ENCODE data around the gene GPR157.
"Not testable (repeated sequence)": the region's sequence is repeated elsewhere in the genome, so short reads cannot be mapped to it uniquely, and the experiment has no call there.

Gene GPR157

DNA sequence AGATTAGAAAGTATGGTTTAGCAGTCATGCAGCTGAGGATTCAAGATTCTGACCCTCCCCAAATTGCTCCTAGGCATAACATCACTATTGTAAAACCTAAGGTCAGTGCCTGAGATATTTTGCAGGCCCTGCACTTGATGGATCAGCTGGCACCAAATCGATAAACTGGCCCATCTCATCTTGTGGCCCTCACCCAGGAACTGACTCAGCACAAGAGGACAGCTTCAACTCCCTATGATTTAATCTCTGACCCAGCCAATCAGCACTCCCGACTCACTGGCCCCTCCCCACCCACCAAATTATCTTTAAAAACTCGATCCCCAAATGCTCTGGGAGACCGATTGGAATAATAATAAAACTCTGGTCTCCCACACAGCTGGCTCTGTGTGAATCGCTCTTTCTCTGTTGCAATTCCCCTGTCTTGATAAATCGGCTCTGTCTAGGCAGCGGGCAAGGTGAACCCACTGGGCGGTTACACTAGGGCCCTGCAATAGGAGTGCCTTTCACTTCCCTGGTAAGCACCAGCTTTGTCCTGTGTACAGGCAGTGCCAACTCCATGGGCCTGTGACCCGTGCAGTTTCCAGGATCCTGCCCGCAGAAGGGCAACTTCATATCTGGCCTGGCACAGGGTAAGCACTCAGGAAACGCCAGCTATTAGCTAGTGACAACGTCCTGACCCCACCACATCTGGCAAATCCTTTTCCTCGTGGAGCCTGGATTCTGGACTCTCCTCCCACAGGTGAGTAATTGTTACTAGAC is 30.8 kb downstream of the GPR157 start:
- Histone ChIP-seq H3K36me3 (ENCODE audit: insufficient read depth) (no peaks in the 10 kb centered on the region), H2AFZ (ENCODE audit: low read depth) (no peak overlapping the region), H3K4me3 (IDR thresholded peaks at IDR 0.05; ENCODE audit: insufficient read depth, low read depth, low read length) (no peak overlapping the region), H3K79me2 (ENCODE audit: insufficient read depth, low read depth) (no peaks in the 10 kb centered on the region), H3K27me3 (ENCODE audit: insufficient read depth, low read depth) (peaks cover 10% of the 10 kb centered on the region; the same call in 1 of the 2 replicates), H3K4me1 (ENCODE audit: low read depth, poor library complexity, severe bottlenecking) (no peaks in the 10 kb centered on the region), H3K4me2 (no peak overlapping the region), H3K27ac (no peak overlapping the region), H4K20me1 (ENCODE audit: insufficient read depth) (no peaks in the 10 kb centered on the region), H3K9ac (no peak overlapping the region)
- TF ChIP-seq, protein P1, sequence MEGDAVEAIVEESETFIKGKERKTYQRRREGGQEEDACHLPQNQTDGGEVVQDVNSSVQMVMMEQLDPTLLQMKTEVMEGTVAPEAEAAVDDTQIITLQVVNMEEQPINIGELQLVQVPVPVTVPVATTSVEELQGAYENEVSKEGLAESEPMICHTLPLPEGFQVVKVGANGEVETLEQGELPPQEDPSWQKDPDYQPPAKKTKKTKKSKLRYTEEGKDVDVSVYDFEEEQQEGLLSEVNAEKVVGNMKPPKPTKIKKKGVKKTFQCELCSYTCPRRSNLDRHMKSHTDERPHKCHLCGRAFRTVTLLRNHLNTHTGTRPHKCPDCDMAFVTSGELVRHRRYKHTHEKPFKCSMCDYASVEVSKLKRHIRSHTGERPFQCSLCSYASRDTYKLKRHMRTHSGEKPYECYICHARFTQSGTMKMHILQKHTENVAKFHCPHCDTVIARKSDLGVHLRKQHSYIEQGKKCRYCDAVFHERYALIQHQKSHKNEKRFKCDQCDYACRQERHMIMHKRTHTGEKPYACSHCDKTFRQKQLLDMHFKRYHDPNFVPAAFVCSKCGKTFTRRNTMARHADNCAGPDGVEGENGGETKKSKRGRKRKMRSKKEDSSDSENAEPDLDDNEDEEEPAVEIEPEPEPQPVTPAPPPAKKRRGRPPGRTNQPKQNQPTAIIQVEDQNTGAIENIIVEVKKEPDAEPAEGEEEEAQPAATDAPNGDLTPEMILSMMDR (conservative IDR thresholded peaks at IDR 0.05; ENCODE audit: low read depth, low read length): no peak

DNA sequence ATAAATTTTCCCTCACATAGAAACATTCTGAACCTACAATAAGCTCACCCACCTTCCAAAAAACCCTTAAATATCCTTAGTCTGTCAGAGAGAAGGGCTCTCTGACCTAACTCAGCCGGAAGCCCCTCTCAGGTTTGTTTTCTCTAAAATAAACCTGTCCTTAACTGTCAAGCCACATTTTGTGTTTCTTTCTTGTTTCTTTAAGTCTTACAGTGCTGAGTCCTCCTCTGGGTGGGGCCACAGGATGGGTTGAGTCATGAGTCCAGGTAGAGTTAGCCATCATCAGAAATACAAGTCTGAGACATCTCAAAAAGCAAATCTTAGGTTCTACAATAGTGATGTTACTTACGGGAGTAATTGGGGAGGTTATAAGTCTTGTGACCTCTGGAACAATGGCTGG is 33.1 kb downstream of the GPR157 start:
- H3K36me3 ChIP-seq (ENCODE audit: insufficient read depth): no peaks in the 10 kb centered on the region
- TF ChIP-seq, protein P1 (conservative IDR thresholded peaks at IDR 0.05; ENCODE audit: low read depth, low read length): no peak
- no peak overlapping the region for H3K4me2 ChIP-seq
- H2AFZ ChIP-seq (ENCODE audit: low read depth): no peak overlapping the region
- H3K27ac ChIP-seq: no peak overlapping the region
- no peaks in the 10 kb centered on the region for H3K4me1 ChIP-seq (ENCODE audit: low read depth, poor library complexity, severe bottlenecking)
- no peaks in the 10 kb centered on the region for H4K20me1 ChIP-seq (ENCODE audit: insufficient read depth)
- H3K79me2 ChIP-seq (ENCODE audit: insufficient read depth, low read depth): no peaks in the 10 kb centered on the region
- H3K27me3 ChIP-seq (ENCODE audit: insufficient read depth, low read depth): peaks cover 30% of the 10 kb centered on the region
- H3K4me3 ChIP-seq (IDR thresholded peaks at IDR 0.05; ENCODE audit: insufficient read depth, low read depth, low read length): no peak overlapping the region
- H3K9ac ChIP-seq: no peak overlapping the region

DNA sequence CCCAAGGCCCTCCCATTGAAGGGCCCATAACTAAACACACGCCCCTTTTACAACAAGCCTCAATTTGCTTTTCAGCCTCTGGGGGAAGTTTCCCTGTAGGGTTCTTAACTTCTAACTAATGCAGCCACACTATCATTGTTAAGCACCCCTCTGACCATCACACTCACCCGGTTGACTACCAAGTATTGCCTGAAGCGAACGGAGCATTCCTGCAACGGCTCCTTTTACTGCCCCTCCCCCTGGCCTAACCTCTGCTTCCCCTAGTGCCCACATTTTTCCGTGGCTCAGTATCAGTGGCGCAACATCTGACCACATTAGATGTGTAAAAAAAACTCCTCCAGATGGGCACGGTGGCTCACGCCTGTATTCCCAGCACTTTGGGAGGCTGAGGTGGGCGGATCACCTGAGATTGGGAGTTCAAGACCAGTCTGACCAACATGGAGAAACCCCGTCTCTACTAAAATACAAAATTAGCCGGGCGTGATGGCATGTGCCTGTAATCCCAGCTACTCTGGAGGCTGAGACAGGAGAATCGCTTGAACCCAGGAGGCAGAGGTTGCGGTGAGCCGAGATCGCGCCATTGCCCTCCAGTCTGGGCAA is 34.8 kb downstream of the GPR157 start:
- H3K79me2 ChIP-seq (ENCODE audit: insufficient read depth, low read depth); H3K27ac ChIP-seq; H3K4me2 ChIP-seq; H3K4me1 ChIP-seq (ENCODE audit: low read depth, poor library complexity, severe bottlenecking); H3K36me3 ChIP-seq (ENCODE audit: insufficient read depth); H3K4me3 ChIP-seq (IDR thresholded peaks at IDR 0.05; ENCODE audit: insufficient read depth, low read depth, low read length); H2AFZ ChIP-seq (ENCODE audit: low read depth); H3K9ac ChIP-seq; H4K20me1 ChIP-seq (ENCODE audit: insufficient read depth): not testable (repeated sequence)
- peaks cover 47% of the 10 kb centered on the region for H3K27me3 ChIP-seq (ENCODE audit: insufficient read depth, low read depth)

DNA sequence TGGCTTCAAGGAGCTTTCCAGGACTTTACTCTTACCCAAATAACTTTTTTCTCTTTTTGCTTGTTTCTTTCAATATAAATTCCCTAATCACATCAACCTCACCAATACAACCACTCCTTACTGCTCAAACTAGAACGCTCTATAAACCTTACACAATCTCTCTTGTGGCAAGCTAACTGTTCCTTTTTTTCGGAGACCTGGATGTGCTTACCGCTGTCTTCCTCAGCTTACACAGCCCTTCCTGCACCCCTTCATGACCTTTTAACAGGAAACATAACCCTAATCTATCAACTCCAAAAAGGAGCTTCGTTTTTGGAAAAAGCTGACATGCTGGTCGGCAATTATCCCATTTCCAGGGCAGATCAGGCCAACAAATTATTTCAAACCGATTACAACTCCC is 35.3 kb downstream of the GPR157 start:
- Histone ChIP-seq H2AFZ (ENCODE audit: low read depth) (no peak overlapping the region), H3K9ac (no peak overlapping the region), H3K36me3 (ENCODE audit: insufficient read depth) (no peaks in the 10 kb centered on the region), H3K4me1 (ENCODE audit: low read depth, poor library complexity, severe bottlenecking) (no peaks in the 10 kb centered on the region), H3K4me3 (IDR thresholded peaks at IDR 0.05; ENCODE audit: insufficient read depth, low read depth, low read length) (no peak overlapping the region), H3K79me2 (ENCODE audit: insufficient read depth, low read depth) (no peaks in the 10 kb centered on the region), H3K4me2 (no peak overlapping the region), H3K27me3 (ENCODE audit: insufficient read depth, low read depth) (peaks cover 51% of the 10 kb centered on the region), H3K27ac (no peak overlapping the region), H4K20me1 (ENCODE audit: insufficient read depth) (no peaks in the 10 kb centered on the region)
- TF ChIP-seq, protein P1 (conservative IDR thresholded peaks at IDR 0.05; ENCODE audit: low read depth, low read length): no peak

DNA sequence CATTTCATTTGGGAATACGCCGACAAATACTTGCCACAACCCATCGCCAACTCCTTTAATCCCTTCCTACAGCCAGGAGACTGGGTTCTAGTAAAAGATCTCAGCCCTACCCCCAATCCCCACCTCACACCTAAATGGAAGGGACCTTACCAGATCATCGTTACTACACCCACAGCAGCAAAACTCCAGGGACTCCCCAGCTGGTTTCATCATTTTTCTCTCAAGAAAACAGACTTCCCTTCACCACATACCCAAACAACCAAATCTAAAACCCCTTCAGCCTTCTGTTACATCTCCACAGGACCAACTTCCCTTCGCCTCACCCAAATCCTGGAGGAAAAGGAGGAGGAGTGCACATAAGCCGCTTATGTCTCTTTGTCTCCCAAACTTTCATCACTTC is 35.8 kb downstream of the GPR157 start:
- Histone ChIP-seq H3K27me3 (ENCODE audit: insufficient read depth, low read depth) (peaks cover 52% of the 10 kb centered on the region), H3K27ac (no peak overlapping the region), H4K20me1 (ENCODE audit: insufficient read depth) (no peaks in the 10 kb centered on the region), H2AFZ (ENCODE audit: low read depth) (no peak overlapping the region), H3K9ac (no peak overlapping the region), H3K4me1 (ENCODE audit: low read depth, poor library complexity, severe bottlenecking) (no peaks in the 10 kb centered on the region), H3K79me2 (ENCODE audit: insufficient read depth, low read depth) (no peaks in the 10 kb centered on the region), H3K4me3 (IDR thresholded peaks at IDR 0.05; ENCODE audit: insufficient read depth, low read depth, low read length) (no peak overlapping the region), H3K36me3 (ENCODE audit: insufficient read depth) (no peaks in the 10 kb centered on the region), H3K4me2 (no peak overlapping the region)
- TF ChIP-seq, protein P1 (conservative IDR thresholded peaks at IDR 0.05; ENCODE audit: low read depth, low read length): no peak
